ENCODE data around the gene ATL1.
A peak's percentile ranks its signal among the peaks of the same experiment; 100 is the strongest.

ATL1 gene

GRCh38 chr14:50523271-50524041 is 36.5 kb upstream of the ATL1 start:
- DNase-seq (ENCODE audit: low read depth): no peak
- no peak for TF ChIP-seq CTCF (IDR thresholded peaks at IDR 0.05; ENCODE audit: insufficient read depth, low read depth, low read length, missing control alignments)
- H3K4me3 ChIP-seq (ENCODE audit: low read length): no peak overlapping the region

- DNase-seq (ENCODE audit: low read depth): no peak
- TF ChIP-seq CTCF (IDR thresholded peaks at IDR 0.05; ENCODE audit: insufficient read depth, low read depth, low read length, missing control alignments): no peak
- H3K4me3 ChIP-seq (ENCODE audit: low read length): no peak overlapping the region
These were observed 35.9 kb upstream of the ATL1 start for GRCh38 chr14:50524060-50524459.

- DNase-seq (ENCODE audit: low read depth): peak; percentile 66
- no peak for TF ChIP-seq CTCF (IDR thresholded peaks at IDR 0.05; ENCODE audit: insufficient read depth, low read depth, low read length, missing control alignments)
- no peak overlapping the region for H3K4me3 ChIP-seq (ENCODE audit: low read length)
These were observed 35.0 kb upstream of the ATL1 start for GRCh38 chr14:50524731-50525515.

DNA sequence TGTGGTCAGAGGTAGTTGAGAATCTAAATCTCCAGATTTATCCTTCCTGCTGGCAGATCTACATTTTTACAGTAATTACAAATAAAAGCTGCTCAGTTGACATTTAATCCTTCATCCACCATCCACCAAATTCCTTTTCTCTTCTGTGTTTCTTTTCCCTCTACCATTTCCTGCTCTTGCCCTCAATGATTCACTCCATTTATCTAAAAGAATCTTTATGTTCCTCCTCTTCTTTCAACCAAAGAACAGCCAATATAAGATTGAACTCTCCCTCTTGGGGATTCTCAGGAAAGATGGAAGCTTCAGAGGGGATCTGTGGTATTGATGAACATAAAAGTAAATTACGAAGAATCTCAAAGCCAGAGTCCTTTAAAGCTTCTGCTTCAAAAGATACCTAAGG is 31.9 kb upstream of the ATL1 start:
- no peak overlapping the region for H3K4me3 ChIP-seq (ENCODE audit: low read length)
- DNase-seq (ENCODE audit: low read depth): no peak

GRCh38 chr14:50529288-50530179 is 30.4 kb upstream of the ATL1 start:
- TF ChIP-seq CTCF (IDR thresholded peaks at IDR 0.05; ENCODE audit: insufficient read depth, low read depth, low read length, missing control alignments): no peak
- H3K4me3 ChIP-seq (ENCODE audit: low read length): no peak overlapping the region
- DNase-seq (ENCODE audit: low read depth): peak; percentile 48

More for the DNA sequence above, 31.9 kb upstream of the ATL1 start:
- TF ChIP-seq CTCF (IDR thresholded peaks at IDR 0.05; ENCODE audit: insufficient read depth, low read depth, low read length, missing control alignments): no peak

DNA sequence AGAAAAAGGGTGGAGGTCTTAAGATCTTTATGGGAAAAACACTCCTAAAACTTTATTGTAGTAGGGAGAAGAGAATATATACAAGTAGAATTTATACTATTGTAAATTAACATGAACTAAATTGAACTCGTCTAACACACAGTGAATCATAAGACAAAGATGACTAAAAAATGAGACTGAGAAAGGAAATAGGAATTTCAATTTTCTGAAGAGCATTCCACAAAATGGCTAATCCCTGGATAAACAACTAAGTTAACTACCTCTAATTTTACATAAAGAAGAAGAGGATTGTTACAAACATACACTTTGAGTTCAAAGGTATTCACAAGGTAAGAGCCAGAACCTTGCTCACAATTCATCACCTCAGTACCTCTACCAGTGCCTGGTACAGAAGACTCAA is 29.6 kb upstream of the ATL1 start:
- H3K4me3 ChIP-seq (ENCODE audit: low read length): peak overlapping the region; percentile 78
- TF ChIP-seq CTCF (IDR thresholded peaks at IDR 0.05; ENCODE audit: insufficient read depth, low read depth, low read length, missing control alignments): no peak
- peak; percentile 50 for DNase-seq (ENCODE audit: low read depth)

Measured in epithelial cell of esophagus (primary cell).